GM21390 (cell line): Measurements from ENCODE around the gene SCTR.

ENCODE experiments used
- ATAC-seq: cut with Tn5 transposase; IDR thresholded peaks from one replicate; pipeline ENCODE4 v1.9.1; 2021; ENCODE audit not compliant: unreplicated experiment

SCTR gene

DNA sequence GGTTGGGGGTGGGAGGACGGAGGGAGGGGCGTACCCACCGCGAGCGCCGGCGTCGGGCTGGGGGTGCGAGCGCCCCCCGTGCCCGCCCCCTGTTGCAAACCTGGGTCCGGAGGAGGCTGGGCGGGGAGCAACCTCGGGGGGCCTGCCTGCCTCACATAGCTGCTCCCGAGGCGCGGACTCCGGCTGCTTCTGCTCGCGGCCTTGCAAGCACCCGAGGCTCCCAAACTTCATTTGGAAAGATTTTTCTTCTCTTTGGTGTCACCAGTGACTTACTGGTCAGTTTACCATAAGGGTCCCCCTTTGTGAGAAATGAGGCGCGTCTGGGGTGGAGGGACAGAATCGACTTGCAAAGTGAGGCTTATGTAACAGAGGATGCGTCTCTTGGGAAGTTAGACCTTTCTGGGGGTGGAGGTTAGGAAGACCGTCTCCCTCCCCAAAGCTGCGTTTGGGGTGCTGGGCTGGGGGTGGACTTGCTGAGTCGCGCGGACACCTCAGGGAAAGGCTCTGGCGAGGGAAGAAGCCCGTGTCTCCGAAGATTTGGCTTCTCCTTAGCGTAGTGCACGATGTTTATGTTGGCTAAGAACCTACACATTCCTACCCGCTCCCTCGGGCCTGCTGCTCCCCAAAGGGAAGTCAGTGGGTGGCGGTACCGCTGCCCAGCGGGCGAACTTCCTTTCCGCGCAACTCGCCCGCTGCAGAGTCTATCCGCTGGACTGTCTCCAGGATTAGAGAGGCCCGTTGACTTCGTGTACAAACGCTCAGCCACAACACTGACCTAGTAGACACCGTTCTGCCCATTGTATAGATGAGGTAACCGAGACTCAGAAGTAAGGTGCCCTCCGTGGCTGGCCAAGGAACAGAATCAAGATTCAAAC lies 92.1 kb downstream of the SCTR start:
- ATAC-seq = no peak

- ATAC-seq = peak; percentile 62
These were observed 92.9 kb downstream of the SCTR start, which contains the start of gene TMEM37 for GRCh38 chr2:119431155-119431975. Gene TMEM37, plus strand, starts transcription at chr2:119431854. Its CDS starts 50 bp downstream, at chr2:119431904.

DNA sequence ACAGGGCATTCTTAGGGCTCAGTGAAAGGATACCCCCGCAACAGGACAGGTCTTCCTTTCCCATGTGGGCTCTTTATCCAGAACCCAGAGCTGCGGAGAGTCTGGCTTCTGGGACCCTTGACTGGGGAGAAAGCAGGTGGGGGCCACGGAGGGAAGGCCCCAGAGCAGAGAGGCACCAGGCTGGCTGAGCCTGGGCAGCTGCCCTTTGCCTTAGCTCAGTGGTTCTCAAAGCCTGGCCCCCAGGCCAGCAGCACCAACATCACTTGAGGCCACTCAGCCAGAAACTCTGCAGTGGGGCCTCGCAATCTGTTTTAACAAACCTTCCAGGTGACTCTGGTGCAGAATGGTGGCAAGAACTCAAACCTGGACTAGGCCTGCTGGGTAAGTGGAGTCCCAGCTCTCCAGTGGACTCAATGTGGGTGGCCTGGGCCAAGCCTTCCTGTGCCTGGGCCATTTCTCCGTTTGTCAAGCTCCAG lies 94.2 kb downstream of the SCTR start:
- ATAC-seq = no peak

- ATAC-seq = no peak
These were observed 94.9 kb downstream of the SCTR start for GRCh38 chr2:119429225-119429981.

DNA sequence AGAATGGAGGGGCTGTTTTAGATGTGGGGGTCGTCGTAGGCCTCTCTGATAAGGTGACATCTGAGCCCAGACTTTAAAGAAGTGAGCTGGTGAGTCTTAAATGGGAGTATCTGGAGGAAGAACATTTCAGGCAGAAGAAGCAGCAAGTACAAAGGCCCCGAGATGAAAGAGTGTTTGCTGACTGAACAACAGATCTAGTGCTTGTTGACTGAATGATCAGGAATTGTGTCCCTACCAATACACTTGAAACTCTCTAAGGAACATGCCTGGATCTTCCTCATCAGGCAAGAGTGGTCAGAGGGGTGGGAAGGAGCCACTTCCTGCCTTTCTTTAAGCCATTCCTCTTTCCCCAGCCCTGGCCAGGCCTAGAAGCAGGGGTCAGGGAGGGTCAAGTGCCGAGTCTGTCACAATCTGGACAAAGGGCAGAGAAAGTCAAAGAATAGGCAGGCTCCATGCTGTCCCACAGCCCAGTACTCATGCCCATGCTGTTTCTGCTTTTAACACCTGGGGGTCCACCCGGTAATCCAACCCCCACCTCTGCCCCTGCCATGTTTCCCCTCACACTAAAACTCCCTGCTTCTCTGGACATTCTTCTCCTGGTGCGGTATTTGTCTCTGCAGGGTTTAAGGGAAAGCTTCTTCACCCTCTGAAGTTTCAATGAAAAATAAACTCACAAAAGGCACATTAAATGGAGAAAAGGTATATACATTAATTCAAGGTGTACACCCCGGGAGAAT lies 95.6 kb downstream of the SCTR start:
- no peak for ATAC-seq

- no peak for ATAC-seq
These were observed 96.5 kb downstream of the SCTR start for GRCh38 chr2:119427756-119428155.

DNA sequence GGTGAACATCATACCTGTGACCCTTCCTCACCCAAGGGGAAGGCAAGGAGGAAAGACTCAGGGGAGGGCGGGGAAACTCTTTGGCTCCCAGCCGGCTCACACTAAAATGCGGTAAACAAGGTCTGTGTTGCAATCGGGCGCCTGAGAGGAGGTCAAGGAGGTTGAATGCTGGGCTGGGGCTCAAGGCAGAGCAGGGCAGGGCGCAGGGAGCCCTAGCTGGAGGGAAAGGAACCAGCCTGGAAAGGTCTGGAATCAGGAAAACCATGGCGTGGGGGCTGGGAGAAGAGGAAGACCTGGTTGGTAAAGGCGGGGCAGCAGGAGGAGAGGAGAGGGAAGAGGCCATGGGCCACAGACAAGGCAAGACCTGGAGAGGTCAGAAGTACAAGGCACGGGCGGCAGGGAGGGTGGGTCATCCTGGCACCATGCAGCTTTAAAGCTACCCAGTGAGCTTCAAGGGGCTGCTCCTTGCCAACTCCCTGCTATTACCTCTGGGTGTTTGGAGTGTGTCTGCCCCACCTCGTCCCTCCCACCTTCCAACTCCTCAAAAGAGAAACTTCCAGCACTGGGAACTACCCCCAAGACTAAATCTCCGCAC lies 97.4 kb downstream of the SCTR start:
- ATAC-seq = no peak

- no peak for ATAC-seq
These were observed 97.9 kb downstream of the SCTR start for GRCh38 chr2:119426396-119426675.

- ATAC-seq = no peak
These were observed 98.5 kb downstream of the SCTR start for GRCh38 chr2:119425620-119426395.

- ATAC-seq = no peak
These were observed 99.2 kb downstream of the SCTR start for GRCh38 chr2:119425119-119425405.

- no peak for ATAC-seq
These were observed 99.8 kb downstream of the SCTR start for GRCh38 chr2:119424284-119425118.

GRCh38 chr2:119423811-119424210 lies 100.5 kb downstream of the SCTR start:
- ATAC-seq = no peak

- no peak for ATAC-seq
These were observed 101.2 kb downstream of the SCTR start for GRCh38 chr2:119423108-119423444.

- no peak for ATAC-seq
These were observed 101.7 kb downstream of the SCTR start for GRCh38 chr2:119422360-119423107.

GRCh38 chr2:119421741-119422140 lies 102.5 kb downstream of the SCTR start:
- ATAC-seq = no peak

- no peak for ATAC-seq
These were observed 103.0 kb downstream of the SCTR start for GRCh38 chr2:119421304-119421703.

DNA sequence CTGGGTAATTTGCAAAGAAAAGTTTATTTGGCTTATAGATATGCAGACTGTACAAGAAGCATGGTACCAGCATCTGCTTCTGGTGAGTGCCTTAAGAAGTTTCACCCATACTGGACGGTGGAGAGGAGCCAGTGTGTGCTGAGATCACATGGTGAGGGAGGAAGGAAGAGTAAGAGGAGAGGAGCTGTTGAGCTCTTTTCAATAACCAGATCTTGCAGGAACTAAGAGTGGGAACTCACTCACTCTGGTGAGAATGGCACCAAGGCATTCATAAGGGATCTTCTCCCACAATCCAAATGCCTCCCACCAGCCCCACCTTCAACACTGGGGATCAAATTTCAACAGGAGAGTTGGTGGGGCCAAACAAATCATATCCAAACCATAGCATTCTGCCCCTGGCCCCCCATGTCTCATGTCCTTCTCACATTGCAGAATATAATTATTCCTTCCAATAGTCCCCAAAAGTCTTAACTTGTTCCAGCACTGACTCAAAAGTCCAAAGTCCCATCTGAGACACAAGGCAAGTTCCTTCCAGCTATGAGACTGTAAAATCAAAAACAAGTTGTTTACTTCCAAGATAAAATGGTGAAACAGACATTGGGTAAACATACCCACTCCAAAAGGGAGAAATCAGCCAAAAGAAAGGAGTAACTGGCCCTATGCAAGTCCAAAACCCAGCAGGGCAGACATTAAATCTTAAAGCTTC lies 104.3 kb downstream of the SCTR start:
- ATAC-seq = no peak

DNA sequence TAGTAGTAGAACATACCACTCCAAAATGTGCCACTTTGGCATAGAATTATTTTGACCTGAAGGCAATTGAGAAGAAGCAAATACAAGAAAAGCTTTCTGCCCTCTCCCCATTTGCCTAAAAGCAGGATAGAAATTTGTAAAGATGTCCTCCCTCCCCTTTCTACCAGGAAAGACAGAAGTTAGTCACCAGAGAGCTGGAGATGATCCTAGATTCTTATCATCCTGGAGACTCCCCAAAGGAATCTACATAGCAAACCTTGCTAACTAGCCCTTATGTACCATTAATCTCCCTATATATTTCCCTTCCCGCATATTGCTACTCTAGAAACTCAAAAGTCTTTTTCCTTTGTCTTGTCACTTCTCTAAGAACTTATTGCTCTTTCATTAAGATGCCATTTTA lies 105.2 kb downstream of the SCTR start:
- no peak for ATAC-seq
